Measurements from ENCODE around the gene STK33.

DNA sequence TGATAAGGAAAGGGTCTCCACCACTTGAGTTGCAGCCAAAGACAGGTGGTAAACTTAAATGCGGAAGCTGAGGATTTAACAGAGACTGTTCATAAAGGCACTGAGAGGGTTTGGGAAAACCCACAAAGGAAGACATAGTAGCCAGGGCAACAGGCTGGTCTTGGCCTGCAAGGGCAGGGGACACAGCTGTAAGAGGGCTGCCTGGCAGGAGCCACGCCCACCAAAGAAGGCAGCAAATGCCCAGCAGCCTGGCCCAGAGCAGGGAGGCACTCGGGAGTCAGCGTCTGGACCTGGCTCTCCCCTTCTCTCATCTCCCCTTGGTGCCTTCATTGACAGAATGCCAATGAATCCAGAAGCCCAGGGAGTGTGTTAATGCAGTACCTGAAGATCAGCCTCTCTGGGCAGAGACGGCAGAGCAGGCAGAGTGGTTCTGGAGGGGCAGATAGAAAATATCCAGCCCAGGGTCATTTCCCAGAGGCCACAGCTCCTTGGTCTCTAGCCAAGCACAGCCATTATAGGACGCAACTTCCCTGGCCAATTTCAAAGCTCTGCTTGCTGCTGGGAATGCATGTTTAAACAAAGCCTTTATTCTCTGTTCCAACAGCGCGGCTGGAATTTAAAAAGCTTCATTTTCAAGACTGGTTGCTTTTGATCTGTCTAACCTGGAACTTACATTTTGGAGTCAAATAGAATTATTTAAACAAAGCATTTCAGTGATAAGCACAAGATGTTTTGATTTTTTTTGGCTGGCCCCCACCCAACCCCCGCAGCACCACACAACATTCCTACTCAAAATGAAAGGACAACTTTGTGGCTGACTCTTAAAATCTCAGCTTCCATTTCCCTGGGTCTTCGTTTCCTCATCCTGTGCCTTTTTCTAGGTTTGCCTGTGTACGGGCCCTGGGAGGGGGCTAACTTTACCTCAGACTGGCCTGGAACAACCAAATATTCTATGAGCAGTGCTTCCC is 204.7 kb downstream of the STK33 start:
- TF ChIP-seq, protein P1, sequence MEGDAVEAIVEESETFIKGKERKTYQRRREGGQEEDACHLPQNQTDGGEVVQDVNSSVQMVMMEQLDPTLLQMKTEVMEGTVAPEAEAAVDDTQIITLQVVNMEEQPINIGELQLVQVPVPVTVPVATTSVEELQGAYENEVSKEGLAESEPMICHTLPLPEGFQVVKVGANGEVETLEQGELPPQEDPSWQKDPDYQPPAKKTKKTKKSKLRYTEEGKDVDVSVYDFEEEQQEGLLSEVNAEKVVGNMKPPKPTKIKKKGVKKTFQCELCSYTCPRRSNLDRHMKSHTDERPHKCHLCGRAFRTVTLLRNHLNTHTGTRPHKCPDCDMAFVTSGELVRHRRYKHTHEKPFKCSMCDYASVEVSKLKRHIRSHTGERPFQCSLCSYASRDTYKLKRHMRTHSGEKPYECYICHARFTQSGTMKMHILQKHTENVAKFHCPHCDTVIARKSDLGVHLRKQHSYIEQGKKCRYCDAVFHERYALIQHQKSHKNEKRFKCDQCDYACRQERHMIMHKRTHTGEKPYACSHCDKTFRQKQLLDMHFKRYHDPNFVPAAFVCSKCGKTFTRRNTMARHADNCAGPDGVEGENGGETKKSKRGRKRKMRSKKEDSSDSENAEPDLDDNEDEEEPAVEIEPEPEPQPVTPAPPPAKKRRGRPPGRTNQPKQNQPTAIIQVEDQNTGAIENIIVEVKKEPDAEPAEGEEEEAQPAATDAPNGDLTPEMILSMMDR (IDR thresholded peaks at IDR 0.05; ENCODE audit: extremely low read depth in 1 of 2, insufficient read depth in 1 of 2, low read depth in 1 of 2, low read length in 2 of 2) = no peak
- TF ChIP-seq EZH2 (IDR thresholded peaks at IDR 0.05; ENCODE audit: borderline replicate concordance, low read depth, low read length, severe bottlenecking) = no peak
- TF ChIP-seq POLR2AphosphoS5 (IDR thresholded peaks at IDR 0.05; ENCODE audit: insufficient read depth, low read depth, low read length) = no peak
- no peak for TF ChIP-seq POLR2A (IDR thresholded peaks at IDR 0.05; ENCODE audit: low read depth, low read length)
- TF ChIP-seq, protein P2, sequence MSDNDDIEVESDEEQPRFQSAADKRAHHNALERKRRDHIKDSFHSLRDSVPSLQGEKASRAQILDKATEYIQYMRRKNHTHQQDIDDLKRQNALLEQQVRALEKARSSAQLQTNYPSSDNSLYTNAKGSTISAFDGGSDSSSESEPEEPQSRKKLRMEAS (IDR thresholded peaks at IDR 0.05; ENCODE audit: insufficient read depth, insufficient read length) = no peak
- no peak for TF ChIP-seq JUN (IDR thresholded peaks at IDR 0.05; ENCODE audit: borderline replicate concordance, insufficient read depth, insufficient read length, low read depth)
